WTC11 (cell line): ENCODE data around the gene GRM7. TPM values are rescaled to one million over a fixed set of nuclear protein-coding genes. Genes with fewer than 3 reads are reported as not detected.
A peak's percentile ranks its signal among the peaks of the same experiment; 100 is the strongest.

Experiments
- ATAC-seq: fragments of 200-7000 bp; cut with Tn5 transposase; 2 replicates; pipeline ENCODE4 v1.10.0; 2021; ENCODE audit warnings: mild to moderate bottlenecking, moderate library complexity
- CTCF ChIA-PET: fragments of 300-600 bp; sonication (Branson Sonifier 250); formaldehyde crosslinking; loops from one replicate; lab custom pipeline; 2021; ENCODE audit warnings: antibody characterized with exemption; lab: Charles Lee
- POLR2A ChIA-PET: fragments of 350-600 bp; sonication (Branson Sonifier 250); formaldehyde crosslinking; loops from one replicate; lab custom pipeline; 2021; ENCODE audit warnings: antibody characterized with exemption; lab: Charles Lee
- DNase-seq: peaks from one replicate; pipeline ENCODE4 v3.0.0; 2021; ENCODE audit warnings: low spot score
- H3K27ac Mint-ChIP-seq: 2 replicates; pipeline ENCODE4 v1.8.0; 2021; ENCODE audit warnings: mixed read lengths
- H3K27me3 Mint-ChIP-seq: 2 replicates; pipeline ENCODE4 v1.8.0; 2021; ENCODE audit warnings: low read depth, mild to moderate bottlenecking, moderate library complexity, mixed read lengths
- H3K36me3 Mint-ChIP-seq: 2 replicates; pipeline ENCODE4 v1.8.0; 2021; ENCODE audit warnings: mixed read lengths
- H3K4me1 Mint-ChIP-seq: 2 replicates; pipeline ENCODE4 v1.8.0; 2022; ENCODE audit warnings: mixed read lengths
- H3K4me3 Mint-ChIP-seq: 2 replicates; pipeline ENCODE4 v1.8.0; 2021; ENCODE audit warnings: mild to moderate bottlenecking, moderate library complexity, mixed read lengths
- H3K9me3 Mint-ChIP-seq: 2 replicates; pipeline ENCODE4 v1.8.0; 2021; ENCODE audit warnings: mixed read lengths
- CBFB ChIP-seq: sonication (generic); formaldehyde crosslinking; IDR thresholded peaks from 2 replicates; pipeline ENCODE4 v1.8.1; 2022; ENCODE audit warnings: mild to moderate bottlenecking, low read depth, missing genetic modification reagents
- GABPB1 ChIP-seq: sonication (generic); formaldehyde crosslinking; IDR thresholded peaks from 2 replicates; pipeline ENCODE4 v1.8.1; 2023; ENCODE audit warnings: mild to moderate bottlenecking, missing genetic modification reagents
- KAT7 ChIP-seq: sonication (generic); formaldehyde crosslinking; IDR thresholded peaks from 2 replicates; pipeline ENCODE4 v1.8.1; 2023; ENCODE audit warnings: missing genetic modification reagents, mild to moderate bottlenecking, borderline replicate concordance
- MYBL2 ChIP-seq: sonication (generic); formaldehyde crosslinking; IDR thresholded peaks from 2 replicates; pipeline ENCODE4 v1.8.1; 2023; ENCODE audit warnings: mild to moderate bottlenecking, moderate library complexity, missing genetic modification reagents
- PRRX2 ChIP-seq: fragments of 250-450 bp; sonication (Bioruptor Pico); IDR thresholded peaks from 2 replicates; pipeline ENCODE4 v1.8.0; 2021; ENCODE audit warnings: mild to moderate bottlenecking
- RELA ChIP-seq: sonication (generic); formaldehyde crosslinking; IDR thresholded peaks from 2 replicates; pipeline ENCODE4 v1.8.1; 2022; ENCODE audit warnings: missing genetic modification reagents, mild to moderate bottlenecking, borderline replicate concordance
- SOX15 ChIP-seq: fragments of 250-450 bp; sonication (Bioruptor Pico); IDR thresholded peaks from 2 replicates; pipeline ENCODE4 v1.9.0; 2021; ENCODE audit warnings: mild to moderate bottlenecking
- ZNF263 ChIP-seq: sonication (generic); formaldehyde crosslinking; IDR thresholded peaks from 2 replicates; pipeline ENCODE4 v1.8.1; 2022; ENCODE audit warnings: low read depth, mild to moderate bottlenecking, moderate library complexity, missing genetic modification reagents
- ZNF317 ChIP-seq: sonication (generic); formaldehyde crosslinking; IDR thresholded peaks from 2 replicates; pipeline ENCODE4 v1.8.1; 2023; ENCODE audit warnings: low read depth, mild to moderate bottlenecking, moderate library complexity, missing genetic modification reagents, borderline replicate concordance
- ZNF423 ChIP-seq: fragments of 250-450 bp; sonication (Bioruptor Pico); IDR thresholded peaks from 2 replicates; pipeline ENCODE4 v2.1.2; 2022; ENCODE audit warnings: mild to moderate bottlenecking, moderate library complexity
- total RNA-seq: library from RNA; stranded (reverse); gene quantifications from 3 replicates; pipeline ENCODE4 v1.2.3, GENCODE V29; 2021
- TF ChIP-seq, protein P1 (sequence below): sonication (generic); formaldehyde crosslinking; IDR thresholded peaks from 2 replicates; pipeline ENCODE4 v1.8.1; 2022; ENCODE audit warnings: low read depth, missing genetic modification reagents, borderline replicate concordance
- TF ChIP-seq, protein P2 (sequence below): sonication (generic); formaldehyde crosslinking; IDR thresholded peaks from 2 replicates; pipeline ENCODE4 v1.8.0; 2023; ENCODE audit warnings: missing genetic modification reagents, mild to moderate bottlenecking, borderline replicate concordance
- TF ChIP-seq, protein P3 (sequence below): sonication (generic); formaldehyde crosslinking; IDR thresholded peaks from 2 replicates; pipeline ENCODE4 v1.8.1; 2022; ENCODE audit warnings: mild to moderate bottlenecking, moderate library complexity, missing genetic modification reagents
- TF ChIP-seq, protein P4 (sequence below): sonication (generic); formaldehyde crosslinking; IDR thresholded peaks from 2 replicates; pipeline ENCODE4 v1.8.0; 2022; ENCODE audit warnings: mild to moderate bottlenecking, missing genetic modification reagents
- TF ChIP-seq, protein P5 (sequence below): sonication (generic); formaldehyde crosslinking; IDR thresholded peaks from 2 replicates; pipeline ENCODE4 v1.8.0; 2022; ENCODE audit warnings: missing genetic modification reagents
- TF ChIP-seq, protein P6 (sequence below): sonication (generic); formaldehyde crosslinking; conservative IDR thresholded peaks from 2 replicates; pipeline ENCODE4 v1.8.1; 2022; ENCODE audit warnings: mild to moderate bottlenecking, missing genetic modification reagents
- TF ChIP-seq, protein P7 (sequence below): sonication (generic); formaldehyde crosslinking; IDR thresholded peaks from 2 replicates; pipeline ENCODE4 v1.8.0; 2022; ENCODE audit warnings: mild to moderate bottlenecking, missing genetic modification reagents

Gene GRM7
- total RNA-seq, 1 experiment from 2014 or later = 0.42 TPM

DNA sequence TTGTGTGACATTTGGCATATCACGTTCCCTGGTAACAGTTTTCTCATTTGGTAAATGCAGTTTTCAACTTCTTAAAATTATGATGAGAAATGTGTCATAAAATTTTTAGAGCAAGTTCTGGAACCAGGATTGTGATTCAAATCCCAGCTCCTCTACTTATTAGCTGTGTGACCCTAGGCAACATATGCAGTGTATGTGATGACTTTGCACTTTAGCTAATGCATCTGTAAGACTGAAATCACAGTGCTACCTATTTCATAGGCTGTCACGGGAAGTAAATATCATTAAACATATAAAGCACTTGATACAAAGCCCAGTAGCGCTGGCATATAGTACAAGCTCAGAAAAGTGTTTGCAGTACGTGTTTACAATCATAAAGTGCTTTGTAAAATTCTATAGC, 419.4 kb downstream of the GRM7 start:
- no peaks in the 10 kb centered on the region for H3K36me3 Mint-ChIP-seq
- no peak overlapping the region for H3K27ac Mint-ChIP-seq
- no peak overlapping the region for H3K4me3 Mint-ChIP-seq
- ChIA-PET POLR2A (no interaction called here), CTCF (no interaction called here)
- H3K4me1 Mint-ChIP-seq = no peaks in the 10 kb centered on the region
- ATAC-seq (no peak), DNase-seq (no peak)
- TF ChIP-seq RELA (CRISPR knock-in tag) (no peak), CBFB (CRISPR knock-in tag) (no peak), SOX15 (CRISPR knock-in tag) (no peak)
- TF ChIP-seq, protein P1, sequence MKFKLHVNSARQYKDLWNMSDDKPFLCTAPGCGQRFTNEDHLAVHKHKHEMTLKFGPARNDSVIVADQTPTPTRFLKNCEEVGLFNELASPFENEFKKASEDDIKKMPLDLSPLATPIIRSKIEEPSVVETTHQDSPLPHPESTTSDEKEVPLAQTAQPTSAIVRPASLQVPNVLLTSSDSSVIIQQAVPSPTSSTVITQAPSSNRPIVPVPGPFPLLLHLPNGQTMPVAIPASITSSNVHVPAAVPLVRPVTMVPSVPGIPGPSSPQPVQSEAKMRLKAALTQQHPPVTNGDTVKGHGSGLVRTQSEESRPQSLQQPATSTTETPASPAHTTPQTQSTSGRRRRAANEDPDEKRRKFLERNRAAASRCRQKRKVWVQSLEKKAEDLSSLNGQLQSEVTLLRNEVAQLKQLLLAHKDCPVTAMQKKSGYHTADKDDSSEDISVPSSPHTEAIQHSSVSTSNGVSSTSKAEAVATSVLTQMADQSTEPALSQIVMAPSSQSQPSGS (CRISPR knock-in tag) = no peak
- no peaks in the 10 kb centered on the region for H3K27me3 Mint-ChIP-seq
- no peaks in the 10 kb centered on the region for H3K9me3 Mint-ChIP-seq

DNA sequence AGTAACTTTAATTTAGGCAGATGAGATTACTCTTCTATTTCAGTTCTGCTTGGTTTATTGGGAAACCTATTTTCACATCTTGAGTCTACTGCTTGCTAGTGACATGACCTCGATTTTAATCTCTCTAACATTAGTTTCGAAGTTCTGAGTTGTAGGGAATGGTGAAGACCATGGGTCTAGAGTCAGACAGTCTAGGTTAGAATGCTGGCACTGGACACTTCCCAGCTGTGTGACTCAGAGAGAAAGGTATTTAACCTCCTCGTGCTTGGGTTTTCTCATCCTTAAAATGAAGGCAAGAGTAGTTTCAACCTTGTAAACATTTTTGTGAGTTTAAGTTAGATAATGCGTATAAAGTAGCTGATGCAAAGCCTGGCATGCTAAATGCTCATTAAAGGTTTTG, 422.1 kb downstream of the GRM7 start:
- Mint-ChIP-seq H3K27ac (no peak overlapping the region), H3K27me3 (no peaks in the 10 kb centered on the region), H3K36me3 (no peaks in the 10 kb centered on the region), H3K9me3 (no peaks in the 10 kb centered on the region), H3K4me1 (no peaks in the 10 kb centered on the region), H3K4me3 (no peak overlapping the region)
- ChIA-PET CTCF (no interaction called here), POLR2A (no interaction called here)
- no peak for ATAC-seq
- TF ChIP-seq KAT7 (CRISPR knock-in tag) (no peak), MYBL2 (no peak)
- TF ChIP-seq, protein P2, sequence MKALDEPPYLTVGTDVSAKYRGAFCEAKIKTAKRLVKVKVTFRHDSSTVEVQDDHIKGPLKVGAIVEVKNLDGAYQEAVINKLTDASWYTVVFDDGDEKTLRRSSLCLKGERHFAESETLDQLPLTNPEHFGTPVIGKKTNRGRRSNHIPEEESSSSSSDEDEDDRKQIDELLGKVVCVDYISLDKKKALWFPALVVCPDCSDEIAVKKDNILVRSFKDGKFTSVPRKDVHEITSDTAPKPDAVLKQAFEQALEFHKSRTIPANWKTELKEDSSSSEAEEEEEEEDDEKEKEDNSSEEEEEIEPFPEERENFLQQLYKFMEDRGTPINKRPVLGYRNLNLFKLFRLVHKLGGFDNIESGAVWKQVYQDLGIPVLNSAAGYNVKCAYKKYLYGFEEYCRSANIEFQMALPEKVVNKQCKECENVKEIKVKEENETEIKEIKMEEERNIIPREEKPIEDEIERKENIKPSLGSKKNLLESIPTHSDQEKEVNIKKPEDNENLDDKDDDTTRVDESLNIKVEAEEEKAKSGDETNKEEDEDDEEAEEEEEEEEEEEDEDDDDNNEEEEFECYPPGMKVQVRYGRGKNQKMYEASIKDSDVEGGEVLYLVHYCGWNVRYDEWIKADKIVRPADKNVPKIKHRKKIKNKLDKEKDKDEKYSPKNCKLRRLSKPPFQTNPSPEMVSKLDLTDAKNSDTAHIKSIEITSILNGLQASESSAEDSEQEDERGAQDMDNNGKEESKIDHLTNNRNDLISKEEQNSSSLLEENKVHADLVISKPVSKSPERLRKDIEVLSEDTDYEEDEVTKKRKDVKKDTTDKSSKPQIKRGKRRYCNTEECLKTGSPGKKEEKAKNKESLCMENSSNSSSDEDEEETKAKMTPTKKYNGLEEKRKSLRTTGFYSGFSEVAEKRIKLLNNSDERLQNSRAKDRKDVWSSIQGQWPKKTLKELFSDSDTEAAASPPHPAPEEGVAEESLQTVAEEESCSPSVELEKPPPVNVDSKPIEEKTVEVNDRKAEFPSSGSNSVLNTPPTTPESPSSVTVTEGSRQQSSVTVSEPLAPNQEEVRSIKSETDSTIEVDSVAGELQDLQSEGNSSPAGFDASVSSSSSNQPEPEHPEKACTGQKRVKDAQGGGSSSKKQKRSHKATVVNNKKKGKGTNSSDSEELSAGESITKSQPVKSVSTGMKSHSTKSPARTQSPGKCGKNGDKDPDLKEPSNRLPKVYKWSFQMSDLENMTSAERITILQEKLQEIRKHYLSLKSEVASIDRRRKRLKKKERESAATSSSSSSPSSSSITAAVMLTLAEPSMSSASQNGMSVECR = no peak
- TF ChIP-seq, protein P3, sequence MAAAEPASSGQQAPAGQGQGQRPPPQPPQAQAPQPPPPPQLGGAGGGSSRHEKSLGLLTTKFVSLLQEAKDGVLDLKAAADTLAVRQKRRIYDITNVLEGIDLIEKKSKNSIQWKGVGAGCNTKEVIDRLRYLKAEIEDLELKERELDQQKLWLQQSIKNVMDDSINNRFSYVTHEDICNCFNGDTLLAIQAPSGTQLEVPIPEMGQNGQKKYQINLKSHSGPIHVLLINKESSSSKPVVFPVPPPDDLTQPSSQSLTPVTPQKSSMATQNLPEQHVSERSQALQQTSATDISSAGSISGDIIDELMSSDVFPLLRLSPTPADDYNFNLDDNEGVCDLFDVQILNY (CRISPR knock-in tag) = no peak
- TF ChIP-seq, protein P4, sequence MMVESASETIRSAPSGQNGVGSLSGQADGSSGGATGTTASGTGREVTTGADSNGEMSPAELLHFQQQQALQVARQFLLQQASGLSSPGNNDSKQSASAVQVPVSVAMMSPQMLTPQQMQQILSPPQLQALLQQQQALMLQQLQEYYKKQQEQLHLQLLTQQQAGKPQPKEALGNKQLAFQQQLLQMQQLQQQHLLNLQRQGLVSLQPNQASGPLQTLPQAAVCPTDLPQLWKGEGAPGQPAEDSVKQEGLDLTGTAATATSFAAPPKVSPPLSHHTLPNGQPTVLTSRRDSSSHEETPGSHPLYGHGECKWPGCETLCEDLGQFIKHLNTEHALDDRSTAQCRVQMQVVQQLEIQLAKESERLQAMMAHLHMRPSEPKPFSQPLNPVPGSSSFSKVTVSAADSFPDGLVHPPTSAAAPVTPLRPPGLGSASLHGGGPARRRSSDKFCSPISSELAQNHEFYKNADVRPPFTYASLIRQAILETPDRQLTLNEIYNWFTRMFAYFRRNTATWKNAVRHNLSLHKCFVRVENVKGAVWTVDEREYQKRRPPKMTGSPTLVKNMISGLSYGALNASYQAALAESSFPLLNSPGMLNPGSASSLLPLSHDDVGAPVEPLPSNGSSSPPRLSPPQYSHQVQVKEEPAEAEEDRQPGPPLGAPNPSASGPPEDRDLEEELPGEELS (CRISPR knock-in tag) = no peak
- DNase-seq = no peak

DNA sequence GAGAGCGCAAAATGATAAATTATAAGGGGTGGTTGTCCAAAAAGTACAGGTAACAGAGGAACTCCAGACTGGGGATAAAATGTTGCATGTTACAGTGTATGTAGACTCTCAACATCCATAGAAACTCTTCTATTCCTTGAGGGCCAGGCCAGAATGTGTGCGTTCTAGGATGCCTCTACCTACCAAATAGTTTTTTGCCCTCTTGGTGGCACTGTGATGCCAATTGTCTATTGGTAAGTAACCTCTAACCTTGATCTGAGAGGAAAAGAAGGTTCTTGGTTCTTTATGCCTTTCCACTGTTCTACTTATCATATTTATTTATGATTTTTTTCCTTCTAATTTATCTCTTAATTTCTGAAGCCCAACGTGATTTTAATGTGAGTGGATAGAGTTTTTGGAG, 424.6 kb downstream of the GRM7 start:
- ChIA-PET POLR2A (no interaction called here), CTCF (interaction anchor here (1.3 to 1.4 kb wide), 2 partner anchors 125 to 826 kb away, joined by 3 read pairs; no protein-coding TSS in a partner anchor)
- H3K36me3 Mint-ChIP-seq = no peaks in the 10 kb centered on the region
- H3K4me1 Mint-ChIP-seq = no peaks in the 10 kb centered on the region
- H3K27me3 Mint-ChIP-seq = no peaks in the 10 kb centered on the region
- ATAC-seq (peak; percentile 67), DNase-seq (peak; percentile 13)
- no peak overlapping the region for H3K27ac Mint-ChIP-seq
- H3K9me3 Mint-ChIP-seq = no peaks in the 10 kb centered on the region
- H3K4me3 Mint-ChIP-seq = no peak overlapping the region
- TF ChIP-seq, protein P5, sequence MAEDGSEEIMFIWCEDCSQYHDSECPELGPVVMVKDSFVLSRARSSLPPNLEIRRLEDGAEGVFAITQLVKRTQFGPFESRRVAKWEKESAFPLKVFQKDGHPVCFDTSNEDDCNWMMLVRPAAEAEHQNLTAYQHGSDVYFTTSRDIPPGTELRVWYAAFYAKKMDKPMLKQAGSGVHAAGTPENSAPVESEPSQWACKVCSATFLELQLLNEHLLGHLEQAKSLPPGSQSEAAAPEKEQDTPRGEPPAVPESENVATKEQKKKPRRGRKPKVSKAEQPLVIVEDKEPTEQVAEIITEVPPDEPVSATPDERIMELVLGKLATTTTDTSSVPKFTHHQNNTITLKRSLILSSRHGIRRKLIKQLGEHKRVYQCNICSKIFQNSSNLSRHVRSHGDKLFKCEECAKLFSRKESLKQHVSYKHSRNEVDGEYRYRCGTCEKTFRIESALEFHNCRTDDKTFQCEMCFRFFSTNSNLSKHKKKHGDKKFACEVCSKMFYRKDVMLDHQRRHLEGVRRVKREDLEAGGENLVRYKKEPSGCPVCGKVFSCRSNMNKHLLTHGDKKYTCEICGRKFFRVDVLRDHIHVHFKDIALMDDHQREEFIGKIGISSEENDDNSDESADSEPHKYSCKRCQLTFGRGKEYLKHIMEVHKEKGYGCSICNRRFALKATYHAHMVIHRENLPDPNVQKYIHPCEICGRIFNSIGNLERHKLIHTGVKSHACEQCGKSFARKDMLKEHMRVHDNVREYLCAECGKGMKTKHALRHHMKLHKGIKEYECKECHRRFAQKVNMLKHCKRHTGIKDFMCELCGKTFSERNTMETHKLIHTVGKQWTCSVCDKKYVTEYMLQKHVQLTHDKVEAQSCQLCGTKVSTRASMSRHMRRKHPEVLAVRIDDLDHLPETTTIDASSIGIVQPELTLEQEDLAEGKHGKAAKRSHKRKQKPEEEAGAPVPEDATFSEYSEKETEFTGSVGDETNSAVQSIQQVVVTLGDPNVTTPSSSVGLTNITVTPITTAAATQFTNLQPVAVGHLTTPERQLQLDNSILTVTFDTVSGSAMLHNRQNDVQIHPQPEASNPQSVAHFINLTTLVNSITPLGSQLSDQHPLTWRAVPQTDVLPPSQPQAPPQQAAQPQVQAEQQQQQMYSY (CRISPR knock-in tag) = no peak
- TF ChIP-seq ZNF317 (no peak), ZNF263 (CRISPR knock-in tag) (no peak), PRRX2 (CRISPR knock-in tag) (no peak), ZNF423 (CRISPR knock-in tag) (no peak), GABPB1 (CRISPR knock-in tag) (no peak)
- TF ChIP-seq, protein P6, sequence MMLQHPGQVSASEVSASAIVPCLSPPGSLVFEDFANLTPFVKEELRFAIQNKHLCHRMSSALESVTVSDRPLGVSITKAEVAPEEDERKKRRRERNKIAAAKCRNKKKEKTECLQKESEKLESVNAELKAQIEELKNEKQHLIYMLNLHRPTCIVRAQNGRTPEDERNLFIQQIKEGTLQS (CRISPR knock-in tag) = no peak
- TF ChIP-seq, protein P7, sequence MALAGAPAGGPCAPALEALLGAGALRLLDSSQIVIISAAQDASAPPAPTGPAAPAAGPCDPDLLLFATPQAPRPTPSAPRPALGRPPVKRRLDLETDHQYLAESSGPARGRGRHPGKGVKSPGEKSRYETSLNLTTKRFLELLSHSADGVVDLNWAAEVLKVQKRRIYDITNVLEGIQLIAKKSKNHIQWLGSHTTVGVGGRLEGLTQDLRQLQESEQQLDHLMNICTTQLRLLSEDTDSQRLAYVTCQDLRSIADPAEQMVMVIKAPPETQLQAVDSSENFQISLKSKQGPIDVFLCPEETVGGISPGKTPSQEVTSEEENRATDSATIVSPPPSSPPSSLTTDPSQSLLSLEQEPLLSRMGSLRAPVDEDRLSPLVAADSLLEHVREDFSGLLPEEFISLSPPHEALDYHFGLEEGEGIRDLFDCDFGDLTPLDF (CRISPR knock-in tag) = no peak
